Mammary epithelial cell (primary cell): ENCODE data around the gene MEGF10.

ENCODE experiments used
- CTCF ChIP-seq, 2 donors: IDR thresholded peaks in 1 of 2; conservative IDR thresholded peaks in 1 of 2; 2 replicates each; pipeline ENCODE4 v1.5.1; 2011 to 2012; ENCODE audit warnings: inconsistent platforms in 2 of 2, low read length in 2 of 2, mild to moderate bottlenecking in 2 of 2, control low read depth in 1 of 2, low read depth in 1 of 2; ENCODE audit not compliant: insufficient read depth in 1 of 2; ENCODE audit errors: extremely low read depth in 1 of 2
- EZH2 ChIP-seq: IDR thresholded peaks from 2 replicates; pipeline ENCODE4 v1.6.1; 2012; ENCODE audit warnings: low read length, inconsistent platforms, borderline replicate concordance

- no peak for TF ChIP-seq CTCF (conservative IDR thresholded peaks at IDR 0.05 in 1 of 2, IDR thresholded peaks at IDR 0.05 in 1 of 2; ENCODE audit: extremely low read depth in 1 of 2, insufficient read depth in 1 of 2, low read depth in 1 of 2, low read length in 2 of 2)
- no peak for TF ChIP-seq EZH2
These were observed 127.8 kb downstream of the MEGF10 start for GRCh38 chr5:127418367-127418766.
